ENCODE results near the gene CAMK2N1.

DNA sequence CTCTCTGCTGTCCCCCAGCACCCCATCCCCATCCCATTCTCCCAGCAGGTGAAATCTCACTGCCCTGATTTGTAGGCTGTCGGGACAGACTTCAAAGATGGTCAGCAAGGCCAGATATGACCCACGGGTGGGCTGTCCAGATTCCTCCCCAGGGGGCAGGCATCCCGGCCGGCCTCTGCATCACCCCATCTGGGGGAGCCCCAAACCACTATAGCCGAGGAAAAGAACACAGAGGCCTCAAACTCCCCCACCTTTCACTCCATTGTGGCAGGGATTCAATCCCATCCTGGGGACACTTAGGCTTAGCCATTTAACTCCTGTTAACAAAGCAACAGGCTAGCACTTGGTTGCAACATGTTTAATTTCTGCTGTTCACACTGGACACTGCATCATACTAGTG lies 13.1 kb upstream of the CAMK2N1 start:
- TF ChIP-seq EZH2 (IDR thresholded peaks at IDR 0.05; ENCODE audit: low read depth, unreplicated experiment) (no peak), POLR2AphosphoS5 (IDR thresholded peaks at IDR 0.05; ENCODE audit: low read depth) (no peak), ZNF331 (CRISPR knock-in tag; IDR thresholded peaks at IDR 0.05; ENCODE audit: low read depth) (no peak), EZH2phosphoT487 (IDR thresholded peaks at IDR 0.05; ENCODE audit: unreplicated experiment) (no peak), CREB1 (CRISPR knock-in tag; IDR thresholded peaks at IDR 0.05; ENCODE audit: low read depth) (no peak), ZNF114 (CRISPR knock-in tag; IDR thresholded peaks at IDR 0.05) (no peak), NANOG (IDR thresholded peaks at IDR 0.05; ENCODE audit: borderline replicate concordance) (no peak), JUNB (IDR thresholded peaks at IDR 0.05; ENCODE audit: unreplicated experiment) (no peak), STAT1 (IDR thresholded peaks at IDR 0.05; ENCODE audit: unreplicated experiment) (no peak)
- TF ChIP-seq, protein P1, sequence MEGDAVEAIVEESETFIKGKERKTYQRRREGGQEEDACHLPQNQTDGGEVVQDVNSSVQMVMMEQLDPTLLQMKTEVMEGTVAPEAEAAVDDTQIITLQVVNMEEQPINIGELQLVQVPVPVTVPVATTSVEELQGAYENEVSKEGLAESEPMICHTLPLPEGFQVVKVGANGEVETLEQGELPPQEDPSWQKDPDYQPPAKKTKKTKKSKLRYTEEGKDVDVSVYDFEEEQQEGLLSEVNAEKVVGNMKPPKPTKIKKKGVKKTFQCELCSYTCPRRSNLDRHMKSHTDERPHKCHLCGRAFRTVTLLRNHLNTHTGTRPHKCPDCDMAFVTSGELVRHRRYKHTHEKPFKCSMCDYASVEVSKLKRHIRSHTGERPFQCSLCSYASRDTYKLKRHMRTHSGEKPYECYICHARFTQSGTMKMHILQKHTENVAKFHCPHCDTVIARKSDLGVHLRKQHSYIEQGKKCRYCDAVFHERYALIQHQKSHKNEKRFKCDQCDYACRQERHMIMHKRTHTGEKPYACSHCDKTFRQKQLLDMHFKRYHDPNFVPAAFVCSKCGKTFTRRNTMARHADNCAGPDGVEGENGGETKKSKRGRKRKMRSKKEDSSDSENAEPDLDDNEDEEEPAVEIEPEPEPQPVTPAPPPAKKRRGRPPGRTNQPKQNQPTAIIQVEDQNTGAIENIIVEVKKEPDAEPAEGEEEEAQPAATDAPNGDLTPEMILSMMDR (conservative IDR thresholded peaks at IDR 0.05; ENCODE audit: low read depth in 2 of 2): no peak
- TF ChIP-seq, protein P2, sequence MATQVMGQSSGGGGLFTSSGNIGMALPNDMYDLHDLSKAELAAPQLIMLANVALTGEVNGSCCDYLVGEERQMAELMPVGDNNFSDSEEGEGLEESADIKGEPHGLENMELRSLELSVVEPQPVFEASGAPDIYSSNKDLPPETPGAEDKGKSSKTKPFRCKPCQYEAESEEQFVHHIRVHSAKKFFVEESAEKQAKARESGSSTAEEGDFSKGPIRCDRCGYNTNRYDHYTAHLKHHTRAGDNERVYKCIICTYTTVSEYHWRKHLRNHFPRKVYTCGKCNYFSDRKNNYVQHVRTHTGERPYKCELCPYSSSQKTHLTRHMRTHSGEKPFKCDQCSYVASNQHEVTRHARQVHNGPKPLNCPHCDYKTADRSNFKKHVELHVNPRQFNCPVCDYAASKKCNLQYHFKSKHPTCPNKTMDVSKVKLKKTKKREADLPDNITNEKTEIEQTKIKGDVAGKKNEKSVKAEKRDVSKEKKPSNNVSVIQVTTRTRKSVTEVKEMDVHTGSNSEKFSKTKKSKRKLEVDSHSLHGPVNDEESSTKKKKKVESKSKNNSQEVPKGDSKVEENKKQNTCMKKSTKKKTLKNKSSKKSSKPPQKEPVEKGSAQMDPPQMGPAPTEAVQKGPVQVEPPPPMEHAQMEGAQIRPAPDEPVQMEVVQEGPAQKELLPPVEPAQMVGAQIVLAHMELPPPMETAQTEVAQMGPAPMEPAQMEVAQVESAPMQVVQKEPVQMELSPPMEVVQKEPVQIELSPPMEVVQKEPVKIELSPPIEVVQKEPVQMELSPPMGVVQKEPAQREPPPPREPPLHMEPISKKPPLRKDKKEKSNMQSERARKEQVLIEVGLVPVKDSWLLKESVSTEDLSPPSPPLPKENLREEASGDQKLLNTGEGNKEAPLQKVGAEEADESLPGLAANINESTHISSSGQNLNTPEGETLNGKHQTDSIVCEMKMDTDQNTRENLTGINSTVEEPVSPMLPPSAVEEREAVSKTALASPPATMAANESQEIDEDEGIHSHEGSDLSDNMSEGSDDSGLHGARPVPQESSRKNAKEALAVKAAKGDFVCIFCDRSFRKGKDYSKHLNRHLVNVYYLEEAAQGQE (IDR thresholded peaks at IDR 0.05; ENCODE audit: unreplicated experiment): no peak
- TF ChIP-seq, protein P3, sequence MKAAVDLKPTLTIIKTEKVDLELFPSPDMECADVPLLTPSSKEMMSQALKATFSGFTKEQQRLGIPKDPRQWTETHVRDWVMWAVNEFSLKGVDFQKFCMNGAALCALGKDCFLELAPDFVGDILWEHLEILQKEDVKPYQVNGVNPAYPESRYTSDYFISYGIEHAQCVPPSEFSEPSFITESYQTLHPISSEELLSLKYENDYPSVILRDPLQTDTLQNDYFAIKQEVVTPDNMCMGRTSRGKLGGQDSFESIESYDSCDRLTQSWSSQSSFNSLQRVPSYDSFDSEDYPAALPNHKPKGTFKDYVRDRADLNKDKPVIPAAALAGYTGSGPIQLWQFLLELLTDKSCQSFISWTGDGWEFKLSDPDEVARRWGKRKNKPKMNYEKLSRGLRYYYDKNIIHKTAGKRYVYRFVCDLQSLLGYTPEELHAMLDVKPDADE (IDR thresholded peaks at IDR 0.05): no peak
- TF ChIP-seq, protein P4, sequence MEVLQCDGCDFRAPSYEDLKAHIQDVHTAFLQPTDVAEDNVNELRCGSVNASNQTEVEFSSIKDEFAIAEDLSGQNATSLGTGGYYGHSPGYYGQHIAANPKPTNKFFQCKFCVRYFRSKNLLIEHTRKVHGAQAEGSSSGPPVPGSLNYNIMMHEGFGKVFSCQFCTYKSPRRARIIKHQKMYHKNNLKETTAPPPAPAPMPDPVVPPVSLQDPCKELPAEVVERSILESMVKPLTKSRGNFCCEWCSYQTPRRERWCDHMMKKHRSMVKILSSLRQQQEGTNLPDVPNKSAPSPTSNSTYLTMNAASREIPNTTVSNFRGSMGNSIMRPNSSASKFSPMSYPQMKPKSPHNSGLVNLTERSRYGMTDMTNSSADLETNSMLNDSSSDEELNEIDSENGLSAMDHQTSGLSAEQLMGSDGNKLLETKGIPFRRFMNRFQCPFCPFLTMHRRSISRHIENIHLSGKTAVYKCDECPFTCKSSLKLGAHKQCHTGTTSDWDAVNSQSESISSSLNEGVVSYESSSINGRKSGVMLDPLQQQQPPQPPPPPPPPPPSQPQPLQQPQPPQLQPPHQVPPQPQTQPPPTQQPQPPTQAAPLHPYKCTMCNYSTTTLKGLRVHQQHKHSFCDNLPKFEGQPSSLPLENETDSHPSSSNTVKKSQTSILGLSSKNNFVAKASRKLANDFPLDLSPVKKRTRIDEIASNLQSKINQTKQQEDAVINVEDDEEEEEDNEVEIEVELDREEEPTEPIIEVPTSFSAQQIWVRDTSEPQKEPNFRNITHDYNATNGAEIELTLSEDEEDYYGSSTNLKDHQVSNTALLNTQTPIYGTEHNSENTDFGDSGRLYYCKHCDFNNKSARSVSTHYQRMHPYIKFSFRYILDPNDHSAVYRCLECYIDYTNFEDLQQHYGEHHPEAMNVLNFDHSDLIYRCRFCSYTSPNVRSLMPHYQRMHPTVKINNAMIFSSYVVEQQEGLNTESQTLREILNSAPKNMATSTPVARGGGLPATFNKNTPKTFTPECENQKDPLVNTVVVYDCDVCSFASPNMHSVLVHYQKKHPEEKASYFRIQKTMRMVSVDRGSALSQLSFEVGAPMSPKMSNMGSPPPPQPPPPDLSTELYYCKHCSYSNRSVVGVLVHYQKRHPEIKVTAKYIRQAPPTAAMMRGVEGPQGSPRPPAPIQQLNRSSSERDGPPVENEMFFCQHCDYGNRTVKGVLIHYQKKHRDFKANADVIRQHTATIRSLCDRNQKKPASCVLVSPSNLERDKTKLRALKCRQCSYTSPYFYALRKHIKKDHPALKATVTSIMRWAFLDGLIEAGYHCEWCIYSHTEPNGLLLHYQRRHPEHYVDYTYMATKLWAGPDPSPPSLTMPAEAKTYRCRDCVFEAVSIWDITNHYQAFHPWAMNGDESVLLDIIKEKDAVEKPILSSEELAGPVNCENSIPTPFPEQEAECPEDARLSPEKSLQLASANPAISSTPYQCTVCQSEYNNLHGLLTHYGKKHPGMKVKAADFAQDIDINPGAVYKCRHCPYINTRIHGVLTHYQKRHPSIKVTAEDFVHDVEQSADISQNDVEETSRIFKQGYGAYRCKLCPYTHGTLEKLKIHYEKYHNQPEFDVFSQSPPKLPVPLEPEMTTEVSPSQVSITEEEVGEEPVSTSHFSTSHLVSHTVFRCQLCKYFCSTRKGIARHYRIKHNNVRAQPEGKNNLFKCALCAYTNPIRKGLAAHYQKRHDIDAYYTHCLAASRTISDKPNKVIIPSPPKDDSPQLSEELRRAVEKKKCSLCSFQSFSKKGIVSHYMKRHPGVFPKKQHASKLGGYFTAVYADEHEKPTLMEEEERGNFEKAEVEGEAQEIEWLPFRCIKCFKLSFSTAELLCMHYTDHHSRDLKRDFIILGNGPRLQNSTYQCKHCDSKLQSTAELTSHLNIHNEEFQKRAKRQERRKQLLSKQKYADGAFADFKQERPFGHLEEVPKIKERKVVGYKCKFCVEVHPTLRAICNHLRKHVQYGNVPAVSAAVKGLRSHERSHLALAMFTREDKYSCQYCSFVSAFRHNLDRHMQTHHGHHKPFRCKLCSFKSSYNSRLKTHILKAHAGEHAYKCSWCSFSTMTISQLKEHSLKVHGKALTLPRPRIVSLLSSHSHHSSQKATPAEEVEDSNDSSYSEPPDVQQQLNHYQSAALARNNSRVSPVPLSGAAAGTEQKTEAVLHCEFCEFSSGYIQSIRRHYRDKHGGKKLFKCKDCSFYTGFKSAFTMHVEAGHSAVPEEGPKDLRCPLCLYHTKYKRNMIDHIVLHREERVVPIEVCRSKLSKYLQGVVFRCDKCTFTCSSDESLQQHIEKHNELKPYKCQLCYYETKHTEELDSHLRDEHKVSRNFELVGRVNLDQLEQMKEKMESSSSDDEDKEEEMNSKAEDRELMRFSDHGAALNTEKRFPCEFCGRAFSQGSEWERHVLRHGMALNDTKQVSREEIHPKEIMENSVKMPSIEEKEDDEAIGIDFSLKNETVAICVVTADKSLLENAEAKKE (CRISPR knock-in tag; IDR thresholded peaks at IDR 0.05): no peak

Data from GM23338 (cell line).